ENCODE data around the gene IQSEC2.

- TF ChIP-seq POLR2AphosphoS5 (IDR thresholded peaks at IDR 0.05; ENCODE audit: borderline replicate concordance, low read depth, low read length) (no peak), EZH2 (IDR thresholded peaks at IDR 0.05) (no peak)
Observed at GRCh38 chrX:53223955-53224859, 57.2 kb downstream of the IQSEC2 start.
